Upper lobe of left lung (tissue), 6 donors: ENCODE data around the gene DRAM2. TPM values are rescaled to one million over a fixed set of nuclear protein-coding genes. Genes with fewer than 3 reads are reported as not detected.
"Not testable (repeated sequence)": the region's sequence is repeated elsewhere in the genome, so short reads cannot be mapped to it uniquely, and the experiment has no call there.

Source experiments
- ATAC-seq, 2 donors: fragments of 200-7000 bp; cut with Tn5 transposase; one replicate each; pipeline ENCODE4 v1.9.1; 2022; ENCODE audit warnings: mild to moderate bottlenecking in 2 of 2, moderate library complexity in 2 of 2; ENCODE audit not compliant: low FRiP score in 2 of 2
- DNase-seq, 2 donors: peaks; one replicate each; pipeline ENCODE4 v3.0.0-alpha.2; 2019 to 2020
- H3K27ac ChIP-seq, 4 donors: fragments of 200-600 bp; sonication (generic); one replicate each; pipeline ENCODE4 v1.5.1; 2016 to 2019
- H3K27me3 ChIP-seq, 4 donors: fragments of 200-600 bp; sonication (generic); one replicate each; pipeline ENCODE4 v1.5.1; 2017 to 2019
- H3K36me3 ChIP-seq, 4 donors: fragments of 200-600 bp; sonication (generic); one replicate each; pipeline ENCODE4 v1.5.1; 2016 to 2019
- H3K4me1 ChIP-seq, 4 donors: fragments of 200-600 bp; sonication (generic); one replicate each; pipeline ENCODE4 v1.5.1; 2018 to 2019
- H3K4me3 ChIP-seq, 4 donors: fragments of 200-600 bp; sonication (generic); one replicate each; pipeline ENCODE4 v1.5.1; 2017 to 2019; ENCODE audit warnings: mild to moderate bottlenecking in 2 of 4, moderate library complexity in 1 of 4
- H3K9me3 ChIP-seq, 4 donors: fragments of 200-600 bp; sonication (generic); one replicate each; pipeline ENCODE4 v1.5.1; 2018 to 2019
- CTCF ChIP-seq, 6 experiments: fragments of 450-650 bp in 4 of 6; fragments of 200-600 bp in 2 of 6; sonication (generic) in 2 of 6; IDR thresholded peaks; one replicate each; pipeline ENCODE4 v1.5.1; 2016 to 2019; ENCODE audit warnings: antibody characterized with exemption in 6 of 6
- EP300 ChIP-seq, 4 donors: sonication (generic); formaldehyde crosslinking; IDR thresholded peaks; one replicate each; pipeline ENCODE4 v1.5.1; 2017; ENCODE audit warnings: antibody characterized with exemption in 4 of 4, control low read depth in 2 of 4
- POLR2A ChIP-seq, 4 donors: fragments of 450-650 bp; IDR thresholded peaks; one replicate each; pipeline ENCODE4 v1.5.1; 2016 to 2017; ENCODE audit warnings: antibody characterized with exemption in 4 of 4, mild to moderate bottlenecking in 2 of 4
- POLR2AphosphoS5 ChIP-seq, 2 donors: sonication (generic); formaldehyde crosslinking; IDR thresholded peaks; one replicate each; pipeline ENCODE4 v1.5.1; 2017; ENCODE audit warnings: antibody characterized with exemption in 2 of 2
- WGBS, 2 donors: methylation state at CpG; one replicate each; pipeline ENCODE4 v1.1.5; 2017 to 2018; 5-methylcytosine and 5-hydroxymethylcytosine counted together
- total RNA-seq, 6 donors: library from RNA; depleted of rRNA in 4 of 6; stranded (reverse); fragments of >200 nt in 4 of 6; gene quantifications; one replicate each; pipeline versions ENCODE4 v1.1.0 to v1.2.1, GENCODE V29; 2016 to 2021
- donor health status: DM: no; HTN: no; CAD: no; lungs with moderate emphysema.
- donor health status: DM: no; HTN: yes; CAD: no; lungs with severe emphysema.

Gene DRAM2
- total RNA-seq, 6 donors from 2014 or later, result 16.1 to 56.9 (median 40.3) TPM

- DNase-seq, result no peak
- H3K36me3 ChIP-seq, result no peaks in the 10 kb centered on the region
- ATAC-seq, result no peak
- H3K4me3 ChIP-seq, result no peak overlapping the region
- WGBS, 2 donors, result 84 to 85% methylated on average over 2 of the region's 2 CpGs
- no peak overlapping the region for H3K27ac ChIP-seq
- no peaks in the 10 kb centered on the region for H3K4me1 ChIP-seq
- TF ChIP-seq POLR2A (IDR thresholded peaks at IDR 0.05), result no peak
- TF ChIP-seq CTCF (IDR thresholded peaks at IDR 0.05), result no peak
- TF ChIP-seq POLR2AphosphoS5 (IDR thresholded peaks at IDR 0.05), result no peak
- no peak for TF ChIP-seq EP300 (IDR thresholded peaks at IDR 0.05)
- H3K9me3 ChIP-seq, result peaks cover 0 to 10% (median 4%) of the 10 kb centered on the region in 4 donors
- no peaks in the 10 kb centered on the region for H3K27me3 ChIP-seq
Observed at GRCh38 chr1:111104981-111105380, 34.9 kb downstream of the DRAM2 start.

- H3K9me3 ChIP-seq, result peaks cover 0 to 24% (median 3%) of the 10 kb centered on the region in 4 donors
- 95 to 96% methylated on average over 5 of the region's 5 CpGs for WGBS, 2 donors
- H3K36me3 ChIP-seq, result no peaks in the 10 kb centered on the region
- H3K4me1 ChIP-seq, result no peaks in the 10 kb centered on the region
- TF ChIP-seq CTCF (IDR thresholded peaks at IDR 0.05) (no peak), EP300 (IDR thresholded peaks at IDR 0.05) (no peak), POLR2AphosphoS5 (IDR thresholded peaks at IDR 0.05) (no peak), POLR2A (IDR thresholded peaks at IDR 0.05) (no peak)
- no peaks in the 10 kb centered on the region for H3K27me3 ChIP-seq
- DNase-seq (no peak), ATAC-seq (no peak)
- no peak overlapping the region for H3K27ac ChIP-seq
- H3K4me3 ChIP-seq, result no peak overlapping the region
Observed at GRCh38 chr1:111101854-111102642, 37.8 kb downstream of the DRAM2 start.

GRCh38 chr1:111099289-111099688, 40.6 kb downstream of the DRAM2 start:
- TF ChIP-seq POLR2AphosphoS5 (IDR thresholded peaks at IDR 0.05), result no peak
- TF ChIP-seq CTCF (IDR thresholded peaks at IDR 0.05), result no peak
- no peak for TF ChIP-seq POLR2A (IDR thresholded peaks at IDR 0.05)
- TF ChIP-seq EP300 (IDR thresholded peaks at IDR 0.05), result no peak
- ATAC-seq, result no peak
- WGBS, 2 donors, result 63 to 85% methylated on average over 1 of the region's 1 CpG
- H3K36me3 ChIP-seq, result no peaks in the 10 kb centered on the region
- H3K4me3 ChIP-seq, result no peak overlapping the region
- H3K27ac ChIP-seq, result no peak overlapping the region
- no peaks in the 10 kb centered on the region for H3K4me1 ChIP-seq
- H3K27me3 ChIP-seq, result no peaks in the 10 kb centered on the region
- H3K9me3 ChIP-seq, result peaks cover 0 to 26% (median 4%) of the 10 kb centered on the region in 4 donors
- no peak for DNase-seq

- Histone ChIP-seq H3K27ac (no peak overlapping the region), H3K9me3 (peaks cover 0 to 27% (median 5%) of the 10 kb centered on the region in 4 donors), H3K27me3 (no peaks in the 10 kb centered on the region), H3K4me3 (no peak overlapping the region), H3K36me3 (no peaks in the 10 kb centered on the region), H3K4me1 (no peaks in the 10 kb centered on the region)
- TF ChIP-seq EP300 (IDR thresholded peaks at IDR 0.05) (no peak), POLR2AphosphoS5 (IDR thresholded peaks at IDR 0.05) (no peak), POLR2A (IDR thresholded peaks at IDR 0.05) (no peak), CTCF (IDR thresholded peaks at IDR 0.05) (no peak)
- no peak for ATAC-seq
- WGBS, 2 donors, result 92 to 100% methylated on average over 2 of the region's 2 CpGs
- DNase-seq, result no peak
Observed at GRCh38 chr1:111097356-111098099, 42.4 kb downstream of the DRAM2 start.

- not testable (repeated sequence) for DNase-seq, H3K4me1 ChIP-seq, H3K27ac ChIP-seq, H3K27me3 ChIP-seq, ATAC-seq, H3K4me3 ChIP-seq, H3K36me3 ChIP-seq
- WGBS, 2 donors, result 90 to 94% methylated on average over 3 of the region's 3 CpGs
- H3K9me3 ChIP-seq, result peaks cover 0 to 17% (median 4%) of the 10 kb centered on the region in 4 donors
Observed at GRCh38 chr1:111095421-111095820, 44.5 kb downstream of the DRAM2 start.
